PC-9 (cell line): ENCODE data around the gene KLF13.

ENCODE experiments used
- EZH2 ChIP-seq: fragments of 200-600 bp; sonication (generic); IDR thresholded peaks from 2 replicates; pipeline ENCODE4 v1.8.0; 2017; ENCODE audit warnings: antibody characterized with exemption, low read depth
- TF ChIP-seq, protein P1 (sequence below): fragments of 200-600 bp; sonication (generic); conservative IDR thresholded peaks from 2 replicates; pipeline ENCODE4 v1.6.1; 2017; ENCODE audit warnings: mixed run types, antibody characterized with exemption, mild to moderate bottlenecking, moderate library complexity

DNA sequence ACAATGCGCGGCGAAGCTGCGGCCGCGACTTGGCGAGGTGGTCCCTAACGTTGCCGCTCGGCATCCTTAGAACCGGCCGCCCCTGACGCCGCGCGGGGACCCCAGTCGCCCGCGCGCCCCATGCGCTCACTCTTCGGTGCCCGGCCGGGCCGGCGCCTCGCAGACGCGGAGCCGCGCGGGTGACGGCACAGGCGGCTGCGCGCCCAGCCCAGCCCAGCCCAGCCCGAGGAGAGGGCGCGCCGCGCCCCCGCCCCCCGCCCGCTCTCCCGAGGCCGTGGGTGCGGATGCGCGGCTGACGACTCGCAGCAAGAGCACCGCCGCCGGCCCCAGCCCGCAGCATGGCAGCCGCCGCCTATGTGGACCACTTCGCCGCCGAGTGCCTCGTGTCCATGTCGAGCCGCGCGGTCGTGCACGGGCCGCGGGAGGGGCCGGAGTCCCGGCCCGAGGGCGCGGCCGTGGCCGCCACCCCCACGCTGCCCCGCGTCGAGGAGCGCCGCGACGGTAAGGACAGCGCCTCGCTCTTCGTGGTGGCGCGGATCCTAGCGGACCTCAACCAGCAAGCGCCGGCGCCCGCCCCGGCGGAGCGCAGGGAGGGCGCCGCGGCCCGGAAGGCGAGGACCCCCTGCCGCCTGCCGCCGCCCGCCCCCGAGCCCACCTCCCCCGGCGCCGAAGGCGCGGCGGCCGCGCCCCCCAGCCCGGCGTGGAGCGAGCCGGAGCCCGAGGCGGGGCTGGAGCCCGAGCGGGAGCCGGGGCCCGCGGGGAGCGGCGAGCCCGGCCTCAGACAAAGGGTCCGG lies 437 bp downstream of the KLF13 start:
- TF ChIP-seq, protein P1, sequence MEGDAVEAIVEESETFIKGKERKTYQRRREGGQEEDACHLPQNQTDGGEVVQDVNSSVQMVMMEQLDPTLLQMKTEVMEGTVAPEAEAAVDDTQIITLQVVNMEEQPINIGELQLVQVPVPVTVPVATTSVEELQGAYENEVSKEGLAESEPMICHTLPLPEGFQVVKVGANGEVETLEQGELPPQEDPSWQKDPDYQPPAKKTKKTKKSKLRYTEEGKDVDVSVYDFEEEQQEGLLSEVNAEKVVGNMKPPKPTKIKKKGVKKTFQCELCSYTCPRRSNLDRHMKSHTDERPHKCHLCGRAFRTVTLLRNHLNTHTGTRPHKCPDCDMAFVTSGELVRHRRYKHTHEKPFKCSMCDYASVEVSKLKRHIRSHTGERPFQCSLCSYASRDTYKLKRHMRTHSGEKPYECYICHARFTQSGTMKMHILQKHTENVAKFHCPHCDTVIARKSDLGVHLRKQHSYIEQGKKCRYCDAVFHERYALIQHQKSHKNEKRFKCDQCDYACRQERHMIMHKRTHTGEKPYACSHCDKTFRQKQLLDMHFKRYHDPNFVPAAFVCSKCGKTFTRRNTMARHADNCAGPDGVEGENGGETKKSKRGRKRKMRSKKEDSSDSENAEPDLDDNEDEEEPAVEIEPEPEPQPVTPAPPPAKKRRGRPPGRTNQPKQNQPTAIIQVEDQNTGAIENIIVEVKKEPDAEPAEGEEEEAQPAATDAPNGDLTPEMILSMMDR, result no peak
- TF ChIP-seq EZH2, result no peak
